Stimulated activated CD8-positive, alpha-beta memory T cell treated with anti-CD3 and anti-CD28 coated beads, Interleukin-15, amount 100 ng/mL, for 24 hours (primary cell): ENCODE results near the gene FOXF1.
A peak's percentile ranks its signal among the peaks of the same experiment; 100 is the strongest.

Experiments
- DNase-seq: peaks from one replicate; pipeline ENCODE4 v3.0.0-alpha.2; 2020; ENCODE audit warnings: low read depth

Gene FOXF1

GRCh38 chr16:86517652-86518258, 7.4 kb downstream of the FOXF1 start:
- DNase-seq = no peak

- no peak for DNase-seq
Measured at GRCh38 chr16:86519007-86519648, 8.8 kb downstream of the FOXF1 start.

GRCh38 chr16:86519649-86520316, 9.5 kb downstream of the FOXF1 start:
- peak; percentile 21 for DNase-seq

GRCh38 chr16:86520317-86521210, 10.2 kb downstream of the FOXF1 start:
- DNase-seq = no peak

GRCh38 chr16:86521236-86522197, 11.2 kb downstream of the FOXF1 start:
- DNase-seq = no peak

- DNase-seq = no peak
Measured at GRCh38 chr16:86522634-86523033, 12.3 kb downstream of the FOXF1 start.

- DNase-seq = no peak
Measured at GRCh38 chr16:86523166-86523740, 12.9 kb downstream of the FOXF1 start.

- DNase-seq = no peak
Measured at GRCh38 chr16:86524029-86524428, 13.7 kb downstream of the FOXF1 start.

- no peak for DNase-seq
Measured at GRCh38 chr16:86525696-86526095, 15.4 kb downstream of the FOXF1 start.

GRCh38 chr16:86527366-86527765, 17.0 kb downstream of the FOXF1 start:
- DNase-seq = no peak

GRCh38 chr16:86528061-86528929, 18.0 kb downstream of the FOXF1 start:
- no peak for DNase-seq

GRCh38 chr16:86529160-86529559, 18.8 kb downstream of the FOXF1 start:
- DNase-seq = no peak

- DNase-seq = no peak
Measured at GRCh38 chr16:86530251-86531190, 20.2 kb downstream of the FOXF1 start.

GRCh38 chr16:86531191-86531545, 20.8 kb downstream of the FOXF1 start:
- DNase-seq = no peak

- no peak for DNase-seq
Measured at GRCh38 chr16:86531641-86532525, 21.6 kb downstream of the FOXF1 start.

- no peak for DNase-seq
Measured at GRCh38 chr16:86532526-86532815, 22.1 kb downstream of the FOXF1 start.

- DNase-seq = no peak
Measured at GRCh38 chr16:86533076-86533475, 22.7 kb downstream of the FOXF1 start.

- no peak for DNase-seq
Measured at GRCh38 chr16:86533767-86534351, 23.5 kb downstream of the FOXF1 start.
